HG03354 (cell line): ENCODE measurements around the gene MCEE.
"Not testable (repeated sequence)": the region's sequence is repeated elsewhere in the genome, so short reads cannot be mapped to it uniquely, and the experiment has no call there.

Experiments used
- ATAC-seq: cut with Tn5 transposase; IDR thresholded peaks from one replicate; pipeline ENCODE4 v1.9.1; 2021; ENCODE audit warnings: mild to moderate bottlenecking; ENCODE audit not compliant: unreplicated experiment, poor library complexity, severe bottlenecking

The MCEE gene

DNA sequence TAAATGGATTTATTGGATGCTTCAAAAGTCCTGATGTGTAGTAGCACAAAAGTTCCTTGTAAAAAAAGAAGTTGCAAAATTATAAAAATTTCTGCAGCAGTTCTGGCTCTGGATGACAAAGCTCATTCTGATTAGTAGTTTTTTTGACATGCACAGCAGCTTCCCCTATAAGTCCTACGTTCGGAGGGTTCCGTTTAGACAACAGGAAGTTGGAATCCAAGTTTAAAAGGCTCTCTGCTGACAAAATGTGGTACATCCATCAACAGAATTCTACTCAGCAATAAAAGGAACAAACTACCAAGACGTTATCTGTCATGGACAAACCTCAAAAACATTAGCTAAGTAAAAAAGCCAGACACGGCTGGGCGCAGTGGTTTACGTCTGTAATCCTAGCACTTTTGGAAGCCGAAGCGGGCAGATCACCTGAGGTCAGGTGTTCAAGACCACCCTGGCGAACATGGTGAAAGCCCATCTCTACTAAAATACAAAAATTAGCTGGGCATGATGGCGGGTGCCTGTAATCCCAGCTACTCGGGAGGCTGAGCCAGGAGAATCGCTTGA is 46.2 kb downstream of the MCEE start:
- not testable (repeated sequence) for ATAC-seq

DNA sequence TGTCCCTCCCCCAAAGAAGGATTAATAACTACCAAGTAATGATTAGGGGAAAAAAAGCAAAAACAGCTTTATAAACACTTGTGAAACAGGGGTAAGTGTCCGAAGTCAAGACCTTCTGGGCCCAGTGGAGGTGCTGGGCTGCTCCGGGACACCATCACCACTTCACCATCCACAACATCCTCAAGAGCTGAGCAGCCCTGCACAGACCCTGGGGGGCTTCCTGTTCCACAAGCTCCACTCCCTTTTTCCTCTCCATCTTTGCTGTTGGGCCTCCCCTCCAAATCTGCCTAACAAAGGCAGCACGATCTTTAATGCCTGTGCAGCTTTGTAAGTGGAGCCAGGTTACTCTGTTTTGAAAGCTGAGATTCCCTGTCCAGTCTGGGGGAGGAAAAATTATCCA is 46.7 kb downstream of the MCEE start:
- not testable (repeated sequence) for ATAC-seq

DNA sequence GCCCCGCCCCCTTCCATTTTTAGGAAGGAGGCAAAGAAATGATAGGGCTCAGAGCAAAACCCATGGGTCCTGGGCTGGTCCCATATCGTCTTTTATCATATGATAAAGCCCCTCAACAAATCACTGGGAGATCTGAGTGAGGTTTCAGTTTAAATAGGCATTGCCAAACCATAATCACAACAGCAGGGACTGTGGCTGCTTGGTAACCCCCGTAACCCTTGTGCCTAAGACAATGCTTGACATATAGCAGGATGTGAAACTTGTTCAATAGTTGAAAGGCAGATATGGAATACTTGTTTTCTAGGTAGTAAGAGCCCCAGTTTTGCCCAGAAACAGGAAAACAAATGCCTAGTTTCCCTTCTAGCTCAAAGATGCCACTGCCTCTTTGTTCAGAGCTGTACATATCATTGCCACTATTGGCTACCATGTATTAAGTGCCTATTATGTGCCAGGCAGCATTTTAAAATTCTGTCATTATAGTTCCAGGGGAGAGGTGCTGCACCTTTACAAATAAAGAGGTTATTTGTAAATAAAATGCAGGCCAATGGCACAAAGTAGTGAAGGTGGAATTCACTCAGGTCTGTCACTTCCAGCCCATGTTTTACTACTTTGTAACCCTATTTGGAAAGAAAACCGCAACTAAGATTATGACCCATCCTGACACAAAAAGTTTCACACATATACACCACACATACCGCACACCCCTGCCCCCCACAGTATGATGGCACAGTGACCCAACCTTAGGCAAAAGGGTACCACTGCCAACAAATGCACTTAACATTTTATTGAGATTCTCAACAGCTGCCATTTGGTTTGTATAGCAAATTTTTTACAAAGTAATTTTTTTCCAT is 47.4 kb downstream of the MCEE start:
- ATAC-seq, result no peak

DNA sequence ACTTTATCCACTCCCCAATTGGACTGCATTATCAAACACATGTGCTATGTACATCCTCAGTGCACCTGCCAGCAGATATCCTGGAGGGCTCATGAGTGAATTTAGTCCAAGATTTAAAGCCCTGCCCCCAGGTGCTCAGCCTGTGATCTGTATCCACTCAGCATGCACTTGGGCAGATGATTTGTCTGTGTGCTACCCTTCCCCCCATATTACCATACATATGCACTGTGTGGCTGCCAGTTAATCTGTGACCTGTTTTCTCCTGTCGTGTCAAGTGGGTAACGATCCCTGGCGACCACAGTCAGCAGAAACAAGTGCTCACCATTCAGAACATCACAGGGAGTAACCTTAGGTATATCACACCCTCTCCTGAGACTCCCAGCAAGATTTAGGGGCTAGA is 51.4 kb downstream of the MCEE start:
- ATAC-seq, result no peak

DNA sequence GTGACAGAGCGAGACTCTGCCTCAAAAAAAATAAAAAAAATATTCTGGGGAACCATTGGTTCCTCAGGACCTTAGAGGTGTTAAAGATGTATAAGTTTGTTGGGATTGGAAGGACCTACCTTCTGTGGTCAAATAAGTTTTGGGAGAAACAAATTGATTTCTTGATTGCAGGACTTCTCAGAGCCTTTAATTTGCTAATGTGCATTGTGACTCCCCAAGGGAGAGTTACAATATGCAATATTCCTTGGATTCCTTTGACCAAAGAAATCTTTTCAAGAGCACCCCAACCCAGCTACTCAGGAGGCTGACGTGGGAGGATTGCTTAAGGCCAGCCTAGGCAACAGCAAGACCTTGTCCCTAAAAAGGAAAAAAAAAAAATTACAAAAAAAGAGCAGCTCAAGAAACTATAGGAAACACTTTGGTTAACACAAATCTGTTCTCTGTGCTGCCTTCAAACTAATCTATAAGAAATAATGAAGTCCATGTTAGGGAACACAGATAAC is 55.1 kb downstream of the MCEE start:
- ATAC-seq, result no peak

DNA sequence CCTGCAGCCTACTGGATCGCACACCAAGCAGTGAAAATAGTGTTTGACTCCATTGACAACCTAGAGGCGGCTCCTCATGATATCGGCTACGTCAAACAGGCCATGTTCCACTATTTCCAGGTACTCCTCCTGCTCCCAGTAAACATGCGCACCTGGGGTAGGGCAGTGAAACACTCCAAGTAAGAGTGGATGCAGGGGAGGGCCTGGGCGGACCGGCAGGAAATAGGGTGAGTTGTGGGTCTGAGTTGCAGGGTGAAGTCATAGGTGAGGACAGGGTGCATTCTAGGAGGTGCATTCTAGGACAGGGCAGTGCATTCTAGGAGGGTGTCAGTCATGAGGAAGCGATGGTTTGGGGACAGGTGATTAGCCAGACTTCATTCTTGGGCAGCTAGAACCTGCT is 56.6 kb downstream of the MCEE start:
- no peak for ATAC-seq

DNA sequence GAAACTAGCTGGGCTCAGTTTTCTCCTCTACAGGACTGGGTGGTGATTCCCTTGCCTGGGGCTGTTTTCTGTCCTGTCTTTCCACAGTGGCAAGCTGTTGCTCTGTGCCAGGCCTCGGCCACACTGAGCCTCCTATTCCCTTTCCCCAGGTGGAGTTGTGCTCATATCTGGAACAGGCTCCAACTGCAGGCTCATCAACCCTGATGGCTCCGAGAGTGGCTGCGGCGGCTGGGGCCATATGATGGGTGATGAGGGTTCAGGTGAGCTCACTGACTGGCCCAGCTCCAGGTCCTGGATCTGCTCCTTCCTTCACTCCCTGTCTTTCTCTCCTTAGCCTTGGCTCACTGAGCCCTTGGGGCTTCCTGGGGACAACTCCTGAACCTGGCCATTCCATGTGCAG is 57.5 kb downstream of the MCEE start:
- no peak for ATAC-seq

DNA sequence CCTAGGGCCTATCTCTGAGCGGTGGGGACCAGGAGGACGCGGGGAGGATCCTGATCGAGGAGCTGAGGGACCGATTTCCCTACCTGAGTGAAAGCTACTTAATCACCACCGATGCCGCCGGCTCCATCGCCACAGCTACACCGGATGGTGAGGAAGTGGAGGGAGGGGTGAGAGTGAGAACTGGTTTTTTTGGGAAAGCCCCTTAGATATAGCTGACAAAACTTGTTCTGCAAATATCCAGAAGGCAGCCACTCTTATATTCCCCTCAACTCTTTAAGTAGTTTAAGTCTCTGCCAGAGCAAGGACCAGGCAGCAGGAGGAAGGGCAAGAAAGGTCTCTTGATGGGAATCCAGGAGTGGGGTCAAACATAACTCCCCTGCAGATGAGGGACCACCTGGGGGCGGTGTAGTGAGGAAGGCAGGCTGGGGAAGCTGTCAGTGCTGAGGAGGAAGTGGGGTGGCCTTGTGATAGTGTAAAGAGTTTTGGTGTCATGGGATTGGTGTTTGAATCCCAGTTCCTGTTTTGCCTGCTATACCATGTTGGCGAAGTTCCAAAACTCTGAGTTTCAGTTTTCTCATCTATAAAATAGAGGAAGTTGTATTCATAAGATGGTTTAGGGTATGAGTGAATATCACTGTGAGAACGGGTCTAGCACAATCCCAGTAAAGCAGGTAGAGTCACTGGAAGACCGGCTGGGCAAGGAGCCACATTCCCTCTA is 58.2 kb downstream of the MCEE start:
- ATAC-seq, result peak; percentile 45

DNA sequence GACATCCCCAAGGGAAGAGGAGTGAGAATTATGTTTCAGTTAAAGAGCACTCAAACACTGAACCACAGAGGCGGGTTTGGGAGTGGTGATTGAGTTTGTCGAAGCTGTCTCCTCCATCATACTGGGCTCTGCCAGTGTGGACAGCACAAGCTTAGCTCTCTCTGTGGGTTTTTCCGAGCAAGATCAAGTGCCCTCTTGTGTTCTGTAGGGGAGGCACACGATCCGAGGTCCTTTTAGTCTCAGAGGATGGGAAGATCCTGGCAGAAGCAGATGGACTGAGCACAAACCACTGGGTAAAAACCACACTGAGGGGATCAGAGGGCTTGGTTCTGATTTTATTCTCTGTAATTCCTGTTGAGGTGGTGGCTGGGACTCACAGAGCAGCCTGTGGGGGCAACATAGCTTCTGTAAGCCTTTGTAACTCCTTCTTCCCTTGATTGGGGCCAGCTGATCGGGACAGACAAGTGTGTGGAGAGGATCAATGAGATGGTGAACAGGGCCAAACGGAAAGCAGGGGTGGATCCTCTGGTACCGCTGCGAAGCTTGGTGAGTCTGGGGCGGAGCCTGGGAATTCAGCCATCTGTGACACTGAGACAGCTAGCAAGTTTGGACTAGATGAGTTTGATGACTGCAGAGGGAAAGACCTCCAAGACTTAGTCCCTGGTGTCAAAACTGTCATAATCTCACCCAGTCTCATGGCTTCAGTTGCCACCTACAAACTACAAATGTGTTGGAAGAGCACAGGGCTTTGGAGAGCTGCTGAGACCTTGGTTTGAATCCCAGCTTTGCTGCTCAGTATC is 59.5 kb downstream of the MCEE start:
- no peak for ATAC-seq

DNA sequence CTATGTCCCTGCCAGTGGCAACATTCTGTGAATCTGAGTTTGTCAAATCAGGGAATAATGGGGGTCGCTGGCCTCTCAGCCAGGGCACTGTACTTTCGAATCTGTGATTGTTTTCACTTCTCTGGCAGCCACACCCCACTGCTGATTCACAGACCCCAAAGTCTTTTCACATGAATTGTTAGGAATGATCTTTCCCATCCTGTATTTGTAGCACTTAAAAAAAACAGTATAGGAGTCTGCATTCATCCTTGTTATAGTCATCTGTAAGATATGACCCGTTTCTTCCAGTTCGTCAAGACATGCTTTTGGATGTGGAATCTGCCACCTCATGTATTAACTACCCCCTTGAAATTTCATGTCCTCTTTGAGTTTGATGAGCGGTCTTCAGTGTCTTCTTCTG is 60.7 kb downstream of the MCEE start:
- ATAC-seq, result no peak

DNA sequence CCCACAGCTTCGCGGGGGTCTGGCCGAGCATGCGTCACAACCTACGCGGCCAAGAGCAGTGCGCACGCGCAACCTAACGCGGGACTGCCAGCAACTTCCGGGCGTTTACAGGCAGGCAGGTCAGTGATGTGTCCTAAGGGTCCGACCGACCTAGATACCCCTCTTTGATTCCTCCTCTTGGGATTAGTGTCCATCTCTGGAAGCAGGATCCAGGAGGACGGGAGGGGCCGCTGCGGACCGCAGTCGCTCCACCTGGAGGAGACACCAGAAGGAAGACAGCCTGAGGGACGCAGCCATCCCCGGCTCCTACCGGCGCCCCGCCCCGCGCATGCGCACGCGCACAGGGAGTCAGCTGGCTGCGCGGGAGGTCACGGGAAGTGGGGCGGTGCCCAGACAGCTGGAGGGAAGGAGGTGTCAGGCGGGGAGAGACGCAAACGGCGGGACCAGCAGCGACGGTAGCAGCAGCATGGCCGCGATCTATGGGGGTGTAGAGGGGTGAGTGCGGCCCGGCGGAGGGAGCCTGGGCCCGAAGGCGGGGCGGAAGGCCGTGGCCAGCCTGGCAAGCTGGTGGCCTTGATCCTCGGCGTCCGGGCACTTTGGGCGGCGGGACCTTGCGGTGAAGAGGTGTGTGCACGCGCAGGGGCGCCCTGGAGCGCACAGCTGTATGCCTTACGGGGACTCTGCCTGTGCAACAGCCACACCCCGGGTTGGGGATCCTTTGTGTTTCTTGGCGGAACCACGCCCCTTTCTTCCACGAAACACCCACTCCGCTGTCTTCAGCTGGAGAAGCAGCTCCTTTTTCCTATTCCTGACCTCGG is 61.6 kb downstream of the MCEE start, which contains the start of gene NAGK:
TSS of gene NAGK (plus strand) at position 431 of the 818 bp plus-strand sequence. CDS start at position 467, 36 bp downstream.
- ATAC-seq, result peak; percentile 57

DNA sequence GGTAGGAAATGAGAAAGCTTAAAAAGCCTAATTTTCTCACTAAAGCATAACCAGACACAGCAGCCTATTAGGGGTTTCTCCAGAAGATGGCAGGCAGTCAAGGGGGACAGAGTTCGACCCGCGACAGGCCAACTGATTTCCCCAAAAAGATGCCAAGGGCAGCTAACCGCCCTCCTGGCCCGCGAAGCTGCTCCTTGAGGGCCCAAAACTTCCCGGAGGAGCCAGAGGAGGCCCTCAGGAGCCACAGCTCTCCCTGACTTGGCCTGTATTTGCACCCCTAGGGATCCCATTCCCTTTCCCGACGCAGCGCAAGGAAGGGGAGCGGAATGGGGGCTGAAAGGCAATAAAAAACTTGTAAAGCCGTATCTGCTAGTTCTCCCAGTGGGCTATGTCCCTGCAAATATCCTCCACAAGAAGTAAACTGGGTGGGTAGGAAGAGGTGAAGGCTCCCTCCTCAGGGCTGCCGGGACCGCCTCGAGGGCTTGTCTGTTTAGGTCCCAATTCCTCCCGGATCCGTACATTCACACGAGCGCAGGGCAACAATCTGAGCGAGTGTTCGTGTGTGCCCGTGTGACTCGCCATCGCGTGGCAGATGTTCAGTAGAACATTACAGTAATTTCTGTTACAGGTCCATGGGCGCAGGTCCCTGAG is 62.3 kb downstream of the MCEE start:
- ATAC-seq, result no peak

DNA sequence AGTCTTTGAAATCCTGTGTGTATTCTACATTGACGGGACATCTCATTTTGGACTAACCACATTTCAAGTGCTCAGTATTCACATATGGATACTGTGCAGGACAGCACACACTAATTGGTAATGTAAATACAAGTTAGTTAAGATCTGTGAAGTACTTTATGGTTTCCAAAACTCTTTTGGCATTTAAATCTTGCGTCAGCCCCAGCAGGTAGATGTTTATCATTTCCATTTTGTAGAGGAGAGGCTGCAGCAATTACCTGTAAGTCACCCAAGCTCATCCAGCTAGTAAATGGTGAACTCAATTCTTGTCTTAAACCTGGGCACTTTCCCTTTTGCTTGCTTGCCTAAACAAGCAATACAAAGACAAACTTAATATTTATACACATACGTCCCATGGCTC is 63.2 kb downstream of the MCEE start:
- ATAC-seq, result no peak

DNA sequence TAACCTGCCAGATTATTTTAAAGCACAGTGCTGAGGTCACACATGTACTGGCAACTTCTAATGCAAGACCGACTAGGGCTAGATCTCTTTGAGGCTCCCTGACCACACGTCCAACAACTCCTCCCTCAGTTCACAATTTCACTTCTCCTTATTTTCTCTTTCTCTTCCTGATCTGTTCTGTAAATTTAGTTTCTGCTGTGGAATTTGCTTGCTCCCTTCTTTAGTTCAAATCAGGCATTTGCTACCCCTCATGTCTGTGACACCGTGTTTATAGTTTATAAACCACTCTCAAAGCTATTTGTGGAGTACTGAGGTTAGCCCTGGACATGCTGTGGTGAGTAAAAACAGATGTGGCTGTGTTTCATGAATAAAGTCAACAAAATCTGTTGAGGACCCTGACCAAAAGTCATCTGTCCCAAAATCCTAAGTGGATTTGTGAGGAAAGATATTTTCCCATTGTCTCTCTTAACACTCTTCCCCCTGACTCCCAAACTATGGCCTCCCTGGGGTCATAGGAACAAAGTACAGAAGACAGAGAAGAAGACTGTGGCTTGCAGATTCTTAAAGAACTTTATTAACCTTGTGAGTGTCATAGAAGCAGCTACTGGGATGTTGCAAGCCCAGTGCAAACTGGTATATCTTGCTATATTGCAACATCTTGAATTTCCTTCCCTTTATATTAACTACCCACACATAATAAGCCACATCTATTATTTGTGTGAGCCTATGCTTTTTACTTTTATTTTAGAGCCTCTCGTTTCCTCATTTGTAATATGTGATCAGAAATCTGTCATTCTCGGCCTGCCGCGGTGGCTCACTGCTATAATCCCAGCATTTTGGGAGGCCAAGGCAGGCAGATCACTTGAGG is 65.0 kb downstream of the MCEE start:
- peak; percentile 33 for ATAC-seq

DNA sequence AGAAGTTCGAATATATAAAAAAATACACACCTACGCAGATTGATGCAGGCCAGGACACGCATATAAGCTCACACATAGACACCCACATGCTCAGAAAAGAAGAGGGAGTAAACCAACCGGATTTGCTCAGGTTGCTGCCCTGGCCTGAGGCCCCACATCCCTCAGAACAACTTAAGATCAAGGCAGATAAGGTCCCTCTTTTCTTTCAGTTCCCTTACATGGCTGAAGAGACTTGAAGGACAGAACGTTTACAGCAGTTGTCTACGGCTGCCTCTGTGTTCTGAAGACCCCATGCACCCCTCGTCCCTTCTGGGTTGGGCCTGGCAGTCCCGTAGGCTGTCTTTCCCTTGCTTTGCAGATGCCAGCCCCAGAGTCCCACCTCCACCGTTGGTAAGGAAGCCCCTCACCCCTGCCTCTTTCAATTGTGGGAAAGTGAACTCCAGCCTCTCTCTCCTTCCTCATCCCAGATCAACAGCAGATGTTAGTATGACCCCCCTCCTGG is 65.9 kb downstream of the MCEE start:
- no peak for ATAC-seq

DNA sequence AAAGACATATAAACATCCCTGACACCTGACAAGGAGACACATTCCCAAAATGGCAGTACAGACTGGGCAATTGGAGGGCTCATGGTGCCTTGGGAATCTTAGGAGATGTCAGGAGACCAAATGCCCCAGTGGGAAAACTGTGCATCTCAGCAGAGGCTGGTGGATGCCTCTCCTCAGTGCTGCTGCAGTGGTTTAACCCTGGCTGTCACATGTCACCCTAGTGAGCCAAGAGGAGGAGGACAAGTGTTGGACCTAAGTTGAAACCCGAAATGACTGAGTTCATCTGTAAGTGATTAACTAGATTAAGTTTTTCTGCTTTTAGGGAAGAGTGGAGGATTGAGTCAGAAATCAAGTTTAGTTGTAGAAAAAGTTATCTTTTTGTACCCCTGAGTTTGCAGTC is 66.8 kb downstream of the MCEE start:
- no peak for ATAC-seq

DNA sequence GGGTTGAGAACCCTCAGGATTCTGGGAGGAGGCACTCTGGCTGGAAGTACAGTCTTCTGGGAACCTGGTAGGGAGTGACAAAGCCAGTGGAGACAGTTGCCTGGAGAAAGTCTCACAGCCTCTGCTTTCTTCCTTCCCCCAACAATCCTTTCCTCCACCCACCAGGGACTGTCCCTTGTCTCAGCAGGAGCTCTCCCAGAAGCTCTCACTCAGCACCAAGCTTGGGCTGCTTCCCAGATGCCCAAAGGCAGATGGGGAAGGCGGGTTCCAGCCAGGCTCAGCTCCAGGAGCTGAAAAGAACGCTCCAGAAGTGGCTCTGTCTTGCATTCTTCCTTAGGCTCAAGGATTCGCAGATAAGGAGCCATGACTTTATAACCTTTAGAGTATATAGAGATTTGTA is 69.2 kb downstream of the MCEE start:
- ATAC-seq, result no peak
